Gastroesophageal sphincter (tissue), 4 donors: Measurements from ENCODE around the gene TMEM115. TPM values are rescaled to one million over a fixed set of nuclear protein-coding genes. Genes with fewer than 3 reads are reported as not detected.

Source experiments
- ATAC-seq: fragments of 150-250 bp; one replicate; pipeline ENCODE4 v1.9.1; 2016; ENCODE audit warnings: mild to moderate bottlenecking, moderate library complexity
- H3K27ac ChIP-seq, 4 donors: fragments of 200-600 bp; sonication (generic) in 3 of 4; 1 replicate in 3 of 4; 2 replicates in 1 of 4; pipeline ENCODE4 v1.5.1; 2016 to 2019
- H3K27me3 ChIP-seq: fragments of 200-600 bp; sonication (generic); one replicate; pipeline ENCODE4 v1.5.1; 2019
- H3K36me3 ChIP-seq, 2 donors: fragments of 200-600 bp; sonication (generic); one replicate each; pipeline ENCODE4 v1.5.1; 2019; ENCODE audit warnings: control low read depth in 1 of 2
- H3K4me1 ChIP-seq, 3 donors: fragments of 200-600 bp; sonication (generic); 1 replicate in 2 of 3; 2 replicates in 1 of 3; pipeline ENCODE4 v1.5.1; 2016 to 2019; ENCODE audit warnings: control low read depth in 2 of 3
- H3K4me3 ChIP-seq, 2 donors: fragments of 200-600 bp; sonication (generic); one replicate each; pipeline ENCODE4 v1.5.1; 2019; ENCODE audit warnings: mild to moderate bottlenecking in 1 of 2, moderate library complexity in 1 of 2
- H3K9me3 ChIP-seq, 3 donors: fragments of 200-600 bp; sonication (generic); one replicate each; pipeline ENCODE4 v1.5.1; 2017 to 2019; ENCODE audit warnings: control low read depth in 2 of 3
- CTCF ChIP-seq, 4 experiments: fragments of 200-600 bp in 2 of 4; fragments of 450-650 bp in 2 of 4; sonication (generic) in 1 of 4; IDR thresholded peaks; one replicate each; pipeline ENCODE4 v1.5.1; 2017 to 2019; ENCODE audit warnings: antibody characterized with exemption in 4 of 4, mild to moderate bottlenecking in 2 of 4, moderate library complexity in 2 of 4
- EP300 ChIP-seq: sonication (generic); formaldehyde crosslinking; IDR thresholded peaks from one replicate; pipeline ENCODE4 v1.6.1; 2017; ENCODE audit warnings: antibody characterized with exemption, mild to moderate bottlenecking
- POLR2A ChIP-seq, 2 donors: fragments of 450-650 bp; IDR thresholded peaks; one replicate each; pipeline ENCODE4 v1.6.1; 2017; ENCODE audit warnings: antibody characterized with exemption in 2 of 2, mild to moderate bottlenecking in 2 of 2, moderate library complexity in 1 of 2
- POLR2AphosphoS5 ChIP-seq: sonication (generic); formaldehyde crosslinking; IDR thresholded peaks from one replicate; pipeline ENCODE4 v1.6.1; 2017; ENCODE audit warnings: antibody characterized with exemption
- WGBS, 2 donors: methylation state at CpG; one replicate each; pipeline ENCODE4 v1.1.5; 2018; ENCODE audit warnings: low coverage in 1 of 2; 5-methylcytosine and 5-hydroxymethylcytosine counted together
- total RNA-seq, 4 donors: library from RNA; depleted of rRNA; stranded (reverse); fragments of >200 nt; gene quantifications; one replicate each; pipeline ENCODE4 v1.1.0, GENCODE V29; 2016

The TMEM115 gene
- total RNA-seq, 4 donors from 2014 or later: 41.1 to 66.2 (median 55.7) TPM

- Histone ChIP-seq H3K36me3 (no peaks in the 10 kb centered on the region), H3K4me3 (no peak overlapping the region), H3K27me3 (no peaks in the 10 kb centered on the region), H3K4me1 (peaks cover 0 to 9% (median 0%) of the 10 kb centered on the region in 3 donors), H3K9me3 (no peaks in the 10 kb centered on the region), H3K27ac (no peak overlapping the region)
- 80% methylated on average over 1 of the region's 12 CpGs; no CpG with 5 or more reads in 1 of the 2 donors for WGBS, 2 donors
- ATAC-seq: peak; percentile 21
- TF ChIP-seq EP300 (no peak), POLR2AphosphoS5 (no peak), POLR2A (IDR thresholded peaks at IDR 0.05) (no peak), CTCF (IDR thresholded peaks at IDR 0.05) (no peak)
Observed at GRCh38 chr3:50390508-50391224, 31.3 kb upstream of the TMEM115 start.

- Histone ChIP-seq H3K27me3 (no peaks in the 10 kb centered on the region), H3K9me3 (no peaks in the 10 kb centered on the region), H3K4me1 (peaks cover 0 to 9% (median 0%) of the 10 kb centered on the region in 3 donors), H3K4me3 (no peak overlapping the region), H3K36me3 (no peaks in the 10 kb centered on the region), H3K27ac (no peak overlapping the region)
- ATAC-seq: no peak
- TF ChIP-seq EP300: no peak
- TF ChIP-seq POLR2A (IDR thresholded peaks at IDR 0.05): no peak
- no peak for TF ChIP-seq CTCF (IDR thresholded peaks at IDR 0.05)
- no peak for TF ChIP-seq POLR2AphosphoS5
- WGBS, 2 donors: 79 to 90% methylated on average over 4 to 5 of the region's 6 CpGs
Observed at GRCh38 chr3:50389414-50389767, 30.1 kb upstream of the TMEM115 start.

GRCh38 chr3:50388720-50389413 lies 29.5 kb upstream of the TMEM115 start:
- H3K9me3 ChIP-seq: no peaks in the 10 kb centered on the region
- no peaks in the 10 kb centered on the region for H3K36me3 ChIP-seq
- TF ChIP-seq POLR2AphosphoS5 (no peak), EP300 (no peak), POLR2A (IDR thresholded peaks at IDR 0.05) (no peak), CTCF (IDR thresholded peaks at IDR 0.05) (no peak)
- H3K27ac ChIP-seq: no peak overlapping the region
- WGBS, 2 donors: 87 to 100% methylated on average over 1 to 4 of the region's 22 CpGs
- H3K4me1 ChIP-seq: peaks cover 0 to 9% (median 0%) of the 10 kb centered on the region in 3 donors
- no peak overlapping the region for H3K4me3 ChIP-seq
- H3K27me3 ChIP-seq: no peaks in the 10 kb centered on the region
- no peak for ATAC-seq

- Histone ChIP-seq H3K27ac (no peak overlapping the region), H3K36me3 (no peaks in the 10 kb centered on the region), H3K4me3 (no peak overlapping the region), H3K9me3 (no peaks in the 10 kb centered on the region), H3K27me3 (no peaks in the 10 kb centered on the region), H3K4me1 (peaks cover 0 to 9% (median 0%) of the 10 kb centered on the region in 3 donors)
- 64 to 94% methylated on average over 5 to 12 of the region's 25 CpGs for WGBS, 2 donors
- no peak for TF ChIP-seq CTCF (IDR thresholded peaks at IDR 0.05)
- TF ChIP-seq POLR2A (IDR thresholded peaks at IDR 0.05): no peak
- no peak for TF ChIP-seq POLR2AphosphoS5
- no peak for TF ChIP-seq EP300
- no peak for ATAC-seq
Observed at GRCh38 chr3:50388016-50388719, 28.8 kb upstream of the TMEM115 start.
